H1 (cell line): ENCODE measurements around the gene CHRDL2. TPM values are rescaled to one million over a fixed set of nuclear protein-coding genes. Genes with fewer than 3 reads are reported as not detected.

Source experiments
- EP300 ChIP-seq, 2 experiments: IDR thresholded peaks; 1 replicate in 1 of 2; 2 replicates in 1 of 2; pipeline ENCODE4 v1.6.1; 2011 to 2012; ENCODE audit warnings: low read depth in 2 of 2, low read length in 2 of 2, mild to moderate bottlenecking in 2 of 2, borderline replicate concordance in 1 of 2, inconsistent platforms in 1 of 2, moderate library complexity in 1 of 2
- MAFK ChIP-seq: IDR thresholded peaks from 2 replicates; pipeline ENCODE4 v1.6.1; 2012; ENCODE audit warnings: low read depth, mild to moderate bottlenecking, improper control_type of control experiment, low read length
- PHF8 ChIP-seq: fragments of 200-600 bp; sonication (generic); conservative IDR thresholded peaks from 2 replicates; pipeline ENCODE4 v1.7.1; 2012; ENCODE audit warnings: low read depth, mild to moderate bottlenecking, inconsistent platforms, low read length, moderate library complexity
- SIX5 ChIP-seq: IDR thresholded peaks from 2 replicates; pipeline ENCODE4 v1.6.1; 2011; ENCODE audit warnings: mild to moderate bottlenecking, low read depth, low read length
- polyA plus RNA-seq, 7 experiments: library from polyadenylated mRNA; depleted of rRNA in 3 of 7; stranded (reverse) in 5 of 7; unstranded in 2 of 7; fragments of >200 nt in 5 of 7; fragments of 200-250 nt in 2 of 7; gene quantifications; 1 replicate in 5 of 7; 2 replicates in 1 of 7; 4 replicates in 1 of 7; pipeline versions ENCODE4 v1.2.1 to v1.2.3, GENCODE V29; 2011 to 2013; ENCODE audit warnings: missing spikeins in 2 of 7, mixed read lengths in 2 of 7
- total RNA-seq: library from RNA; stranded (reverse); fragmentation: NEBNext Ultra II Directional; extraction: Animal tissue kit (Norgen Biotek cat#: 25700); gene quantifications from 2 replicates; pipeline ENCODE4 v1.2.1, GENCODE V29; 2021
- TF ChIP-seq, protein P1 (sequence below): fragments of 300-600 bp; sonication (generic); IDR thresholded peaks from 2 replicates; pipeline ENCODE4 v1.7.1; 2012; ENCODE audit warnings: low read length, moderate library complexity, mild to moderate bottlenecking, inconsistent platforms; ENCODE audit not compliant: insufficient replicate concordance

The CHRDL2 gene
- total and polyA plus RNA-seq, 2 of the 8 experiments (the other 6 are each of a cell fraction or from before 2014, with no cell fraction given), result 0.26 to 0.48 TPM

DNA sequence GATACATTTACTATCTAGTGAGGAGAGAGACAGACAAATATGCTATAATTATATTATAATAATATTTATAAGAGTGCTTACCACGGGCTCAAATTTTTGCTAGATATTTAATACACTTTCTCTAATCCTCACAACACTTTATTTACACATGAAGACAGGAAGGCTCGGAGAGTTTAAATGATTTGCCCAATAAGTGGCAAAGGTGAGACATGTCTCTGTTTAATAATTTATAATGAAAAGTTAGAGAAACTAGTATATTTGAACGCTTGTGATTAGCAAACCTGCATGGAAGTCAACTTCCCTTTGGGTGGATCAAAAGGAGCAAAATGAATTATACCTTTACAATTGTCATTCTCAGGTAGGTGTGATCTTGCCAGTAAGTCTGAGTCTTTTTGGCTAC is 83.4 kb downstream of the CHRDL2 start (continued):
- TF ChIP-seq, protein P1, sequence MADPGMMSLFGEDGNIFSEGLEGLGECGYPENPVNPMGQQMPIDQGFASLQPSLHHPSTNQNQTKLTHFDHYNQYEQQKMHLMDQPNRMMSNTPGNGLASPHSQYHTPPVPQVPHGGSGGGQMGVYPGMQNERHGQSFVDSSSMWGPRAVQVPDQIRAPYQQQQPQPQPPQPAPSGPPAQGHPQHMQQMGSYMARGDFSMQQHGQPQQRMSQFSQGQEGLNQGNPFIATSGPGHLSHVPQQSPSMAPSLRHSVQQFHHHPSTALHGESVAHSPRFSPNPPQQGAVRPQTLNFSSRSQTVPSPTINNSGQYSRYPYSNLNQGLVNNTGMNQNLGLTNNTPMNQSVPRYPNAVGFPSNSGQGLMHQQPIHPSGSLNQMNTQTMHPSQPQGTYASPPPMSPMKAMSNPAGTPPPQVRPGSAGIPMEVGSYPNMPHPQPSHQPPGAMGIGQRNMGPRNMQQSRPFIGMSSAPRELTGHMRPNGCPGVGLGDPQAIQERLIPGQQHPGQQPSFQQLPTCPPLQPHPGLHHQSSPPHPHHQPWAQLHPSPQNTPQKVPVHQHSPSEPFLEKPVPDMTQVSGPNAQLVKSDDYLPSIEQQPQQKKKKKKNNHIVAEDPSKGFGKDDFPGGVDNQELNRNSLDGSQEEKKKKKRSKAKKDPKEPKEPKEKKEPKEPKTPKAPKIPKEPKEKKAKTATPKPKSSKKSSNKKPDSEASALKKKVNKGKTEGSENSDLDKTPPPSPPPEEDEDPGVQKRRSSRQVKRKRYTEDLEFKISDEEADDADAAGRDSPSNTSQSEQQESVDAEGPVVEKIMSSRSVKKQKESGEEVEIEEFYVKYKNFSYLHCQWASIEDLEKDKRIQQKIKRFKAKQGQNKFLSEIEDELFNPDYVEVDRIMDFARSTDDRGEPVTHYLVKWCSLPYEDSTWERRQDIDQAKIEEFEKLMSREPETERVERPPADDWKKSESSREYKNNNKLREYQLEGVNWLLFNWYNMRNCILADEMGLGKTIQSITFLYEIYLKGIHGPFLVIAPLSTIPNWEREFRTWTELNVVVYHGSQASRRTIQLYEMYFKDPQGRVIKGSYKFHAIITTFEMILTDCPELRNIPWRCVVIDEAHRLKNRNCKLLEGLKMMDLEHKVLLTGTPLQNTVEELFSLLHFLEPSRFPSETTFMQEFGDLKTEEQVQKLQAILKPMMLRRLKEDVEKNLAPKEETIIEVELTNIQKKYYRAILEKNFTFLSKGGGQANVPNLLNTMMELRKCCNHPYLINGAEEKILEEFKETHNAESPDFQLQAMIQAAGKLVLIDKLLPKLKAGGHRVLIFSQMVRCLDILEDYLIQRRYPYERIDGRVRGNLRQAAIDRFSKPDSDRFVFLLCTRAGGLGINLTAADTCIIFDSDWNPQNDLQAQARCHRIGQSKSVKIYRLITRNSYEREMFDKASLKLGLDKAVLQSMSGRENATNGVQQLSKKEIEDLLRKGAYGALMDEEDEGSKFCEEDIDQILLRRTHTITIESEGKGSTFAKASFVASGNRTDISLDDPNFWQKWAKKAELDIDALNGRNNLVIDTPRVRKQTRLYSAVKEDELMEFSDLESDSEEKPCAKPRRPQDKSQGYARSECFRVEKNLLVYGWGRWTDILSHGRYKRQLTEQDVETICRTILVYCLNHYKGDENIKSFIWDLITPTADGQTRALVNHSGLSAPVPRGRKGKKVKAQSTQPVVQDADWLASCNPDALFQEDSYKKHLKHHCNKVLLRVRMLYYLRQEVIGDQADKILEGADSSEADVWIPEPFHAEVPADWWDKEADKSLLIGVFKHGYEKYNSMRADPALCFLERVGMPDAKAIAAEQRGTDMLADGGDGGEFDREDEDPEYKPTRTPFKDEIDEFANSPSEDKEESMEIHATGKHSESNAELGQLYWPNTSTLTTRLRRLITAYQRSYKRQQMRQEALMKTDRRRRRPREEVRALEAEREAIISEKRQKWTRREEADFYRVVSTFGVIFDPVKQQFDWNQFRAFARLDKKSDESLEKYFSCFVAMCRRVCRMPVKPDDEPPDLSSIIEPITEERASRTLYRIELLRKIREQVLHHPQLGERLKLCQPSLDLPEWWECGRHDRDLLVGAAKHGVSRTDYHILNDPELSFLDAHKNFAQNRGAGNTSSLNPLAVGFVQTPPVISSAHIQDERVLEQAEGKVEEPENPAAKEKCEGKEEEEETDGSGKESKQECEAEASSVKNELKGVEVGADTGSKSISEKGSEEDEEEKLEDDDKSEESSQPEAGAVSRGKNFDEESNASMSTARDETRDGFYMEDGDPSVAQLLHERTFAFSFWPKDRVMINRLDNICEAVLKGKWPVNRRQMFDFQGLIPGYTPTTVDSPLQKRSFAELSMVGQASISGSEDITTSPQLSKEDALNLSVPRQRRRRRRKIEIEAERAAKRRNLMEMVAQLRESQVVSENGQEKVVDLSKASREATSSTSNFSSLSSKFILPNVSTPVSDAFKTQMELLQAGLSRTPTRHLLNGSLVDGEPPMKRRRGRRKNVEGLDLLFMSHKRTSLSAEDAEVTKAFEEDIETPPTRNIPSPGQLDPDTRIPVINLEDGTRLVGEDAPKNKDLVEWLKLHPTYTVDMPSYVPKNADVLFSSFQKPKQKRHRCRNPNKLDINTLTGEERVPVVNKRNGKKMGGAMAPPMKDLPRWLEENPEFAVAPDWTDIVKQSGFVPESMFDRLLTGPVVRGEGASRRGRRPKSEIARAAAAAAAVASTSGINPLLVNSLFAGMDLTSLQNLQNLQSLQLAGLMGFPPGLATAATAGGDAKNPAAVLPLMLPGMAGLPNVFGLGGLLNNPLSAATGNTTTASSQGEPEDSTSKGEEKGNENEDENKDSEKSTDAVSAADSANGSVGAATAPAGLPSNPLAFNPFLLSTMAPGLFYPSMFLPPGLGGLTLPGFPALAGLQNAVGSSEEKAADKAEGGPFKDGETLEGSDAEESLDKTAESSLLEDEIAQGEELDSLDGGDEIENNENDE, result no peak
- TF ChIP-seq MAFK (no peak), PHF8 (no peak), EP300 (IDR thresholded peaks at IDR 0.05; ENCODE audit: borderline replicate concordance in 1 of 2, low read depth in 2 of 2, low read length in 2 of 2) (no peak), SIX5 (no peak)
